SK-N-SH treated with all-trans-retinoic acid at 6 μM for 48 hours (cell line): ENCODE results near the gene ZSWIM6.

Experiments
- CREB5 ChIP-seq: fragments of 250-450 bp; sonication (Bioruptor Pico); IDR thresholded peaks from 2 replicates; pipeline ENCODE4 v1.5.1; 2020; ENCODE audit warnings: low read depth, mild to moderate bottlenecking, moderate library complexity
- RARB ChIP-seq: fragments of 250-450 bp; sonication (Bioruptor Pico); IDR thresholded peaks from 2 replicates; pipeline ENCODE4 v1.8.0; 2021; ENCODE audit warnings: mild to moderate bottlenecking, moderate library complexity
- ZFP30 ChIP-seq: fragments of 450-650 bp; formaldehyde crosslinking; IDR thresholded peaks from 2 replicates; pipeline ENCODE4 v1.5.0; 2022; ENCODE audit warnings: mild to moderate bottlenecking, moderate library complexity

- TF ChIP-seq ZFP30 (CRISPR knock-in tag), result no peak
- TF ChIP-seq RARB (CRISPR knock-in tag), result no peak
- no peak for TF ChIP-seq CREB5 (CRISPR knock-in tag)
Measured at GRCh38 chr5:61582205-61582820, 250.3 kb downstream of the ZSWIM6 start.
